ENCODE results near the gene ASB17.
"Not testable (repeated sequence)": the region's sequence is repeated elsewhere in the genome, so short reads cannot be mapped to it uniquely, and the experiment has no call there.

ASB17 gene

GRCh38 chr1:75954586-75954985 lies 22.4 kb upstream of the ASB17 start:
- H3K4me3 ChIP-seq (ENCODE audit: low read length): no peak overlapping the region
- DNase-seq (ENCODE audit: low read depth): peak; percentile 47
- no peak for TF ChIP-seq CTCF (IDR thresholded peaks at IDR 0.05; ENCODE audit: insufficient read depth, low read depth, low read length, missing control alignments)

- no peak for TF ChIP-seq CTCF (IDR thresholded peaks at IDR 0.05; ENCODE audit: insufficient read depth, low read depth, low read length, missing control alignments)
- DNase-seq (ENCODE audit: low read depth): no peak
- H3K4me3 ChIP-seq (ENCODE audit: low read length): no peak overlapping the region
Measured at GRCh38 chr1:75953461-75953860, 21.3 kb upstream of the ASB17 start.

- no peak for TF ChIP-seq CTCF (IDR thresholded peaks at IDR 0.05; ENCODE audit: insufficient read depth, low read depth, low read length, missing control alignments)
- no peak overlapping the region for H3K4me3 ChIP-seq (ENCODE audit: low read length)
- no peak for DNase-seq (ENCODE audit: low read depth)
Measured at GRCh38 chr1:75952016-75952415, 19.8 kb upstream of the ASB17 start.

GRCh38 chr1:75950176-75950575 lies 18.0 kb upstream of the ASB17 start:
- no peak for TF ChIP-seq CTCF (IDR thresholded peaks at IDR 0.05; ENCODE audit: insufficient read depth, low read depth, low read length, missing control alignments)
- H3K4me3 ChIP-seq (ENCODE audit: low read length): no peak overlapping the region
- DNase-seq (ENCODE audit: low read depth): no peak

- not testable (repeated sequence) for DNase-seq (ENCODE audit: low read depth)
Measured at GRCh38 chr1:75943037-75943436, 10.8 kb upstream of the ASB17 start.

GRCh38 chr1:75937034-75937433 lies 4.8 kb upstream of the ASB17 start:
- no peak for TF ChIP-seq CTCF (IDR thresholded peaks at IDR 0.05; ENCODE audit: insufficient read depth, low read depth, low read length, missing control alignments)
- H3K4me3 ChIP-seq (ENCODE audit: low read length): no peak overlapping the region
- no peak for DNase-seq (ENCODE audit: low read depth)

More at GRCh38 chr1:75943037-75943436, 10.8 kb upstream of the ASB17 start:
- not testable (repeated sequence) for H3K4me3 ChIP-seq (ENCODE audit: low read length)

GRCh38 chr1:75922698-75923097 lies 9.5 kb downstream of the ASB17 start:
- no peak for DNase-seq (ENCODE audit: low read depth)
- no peak for TF ChIP-seq CTCF (IDR thresholded peaks at IDR 0.05; ENCODE audit: insufficient read depth, low read depth, low read length, missing control alignments)

GRCh38 chr1:75916834-75917233 lies 15.4 kb downstream of the ASB17 start:
- no peak for DNase-seq (ENCODE audit: low read depth)
- TF ChIP-seq CTCF (IDR thresholded peaks at IDR 0.05; ENCODE audit: insufficient read depth, low read depth, low read length, missing control alignments): no peak
- no peak overlapping the region for H3K4me3 ChIP-seq (ENCODE audit: low read length)

More at GRCh38 chr1:75922698-75923097, 9.5 kb downstream of the ASB17 start:
- no peak overlapping the region for H3K4me3 ChIP-seq (ENCODE audit: low read length)
